ENCODE measurements around the gene PIP5K1C.

Gene PIP5K1C

GRCh38 chr19:3606174-3606689 lies 94.0 kb downstream of the PIP5K1C start:
- H3K4me3 Mint-ChIP-seq = no peak overlapping the region
- H3K27me3 Mint-ChIP-seq (ENCODE audit: low read depth, poor library complexity) = peaks cover 7% of the 10 kb centered on the region
- no peak for DNase-seq
- no peaks in the 10 kb centered on the region for H3K9me3 Mint-ChIP-seq
- no peak for TF ChIP-seq CTCF (IDR thresholded peaks at IDR 0.05)
- no peak overlapping the region for H3K27ac Mint-ChIP-seq
- H3K36me3 Mint-ChIP-seq (ENCODE audit: low read depth) = peaks cover 5% of the 10 kb centered on the region
- H3K4me1 Mint-ChIP-seq = peaks cover 24% of the 10 kb centered on the region

- Mint-ChIP-seq H3K9me3 (no peaks in the 10 kb centered on the region), H3K27me3 (ENCODE audit: low read depth, poor library complexity) (peaks cover 7% of the 10 kb centered on the region), H3K27ac (no peak overlapping the region), H3K4me3 (no peak overlapping the region), H3K36me3 (ENCODE audit: low read depth) (peaks cover 5% of the 10 kb centered on the region), H3K4me1 (peaks cover 24% of the 10 kb centered on the region)
- no peak for TF ChIP-seq CTCF (IDR thresholded peaks at IDR 0.05)
- DNase-seq = no peak
These were observed 94.5 kb downstream of the PIP5K1C start for GRCh38 chr19:3605770-3606169.

GRCh38 chr19:3605361-3605760 lies 94.9 kb downstream of the PIP5K1C start:
- Mint-ChIP-seq H3K36me3 (ENCODE audit: low read depth) (peaks cover under 1% of the 10 kb centered on the region), H3K27me3 (ENCODE audit: low read depth, poor library complexity) (peaks cover 7% of the 10 kb centered on the region), H3K4me3 (no peak overlapping the region), H3K27ac (no peak overlapping the region), H3K9me3 (no peaks in the 10 kb centered on the region), H3K4me1 (peaks cover 24% of the 10 kb centered on the region)
- TF ChIP-seq CTCF (IDR thresholded peaks at IDR 0.05) = no peak
- DNase-seq = no peak

- DNase-seq = no peak
- Mint-ChIP-seq H3K27me3 (ENCODE audit: low read depth, poor library complexity) (peaks cover 7% of the 10 kb centered on the region), H3K4me3 (no peak overlapping the region), H3K36me3 (ENCODE audit: low read depth) (no peaks in the 10 kb centered on the region), H3K9me3 (no peaks in the 10 kb centered on the region), H3K4me1 (peaks cover 24% of the 10 kb centered on the region), H3K27ac (no peak overlapping the region)
- TF ChIP-seq CTCF (IDR thresholded peaks at IDR 0.05) = no peak
These were observed 95.3 kb downstream of the PIP5K1C start for GRCh38 chr19:3604987-3605343.

- Mint-ChIP-seq H3K27me3 (ENCODE audit: low read depth, poor library complexity) (peaks cover 7% of the 10 kb centered on the region), H3K9me3 (no peaks in the 10 kb centered on the region), H3K4me1 (peaks cover 24% of the 10 kb centered on the region), H3K36me3 (ENCODE audit: low read depth) (no peaks in the 10 kb centered on the region), H3K4me3 (no peak overlapping the region), H3K27ac (no peak overlapping the region)
- no peak for TF ChIP-seq CTCF (IDR thresholded peaks at IDR 0.05)
- no peak for DNase-seq
These were observed 95.9 kb downstream of the PIP5K1C start for GRCh38 chr19:3604227-3604986.
